Stimulated activated CD4-positive, alpha-beta T cell treated with anti-CD3 and anti-CD28 coated beads, Interleukin-12 subunit alpha, Interleukin-12 subunit beta, amount 100 ng/mL, for 24 hours (primary cell): Measurements from ENCODE around the gene MOB2.
"Not testable (repeated sequence)": the region's sequence is repeated elsewhere in the genome, so short reads cannot be mapped to it uniquely, and the experiment has no call there.

Experiments used
- DNase-seq, 2 experiments: peaks; one replicate each; pipeline ENCODE4 v3.0.0-alpha.2; 2020; ENCODE audit warnings: low read depth in 2 of 2

MOB2 gene

GRCh38 chr11:1517117-1518005 lies 30.8 kb upstream of the MOB2 start:
- no peak for DNase-seq

- no peak for DNase-seq
Observed at GRCh38 chr11:1516273-1517067, 29.9 kb upstream of the MOB2 start.

GRCh38 chr11:1515082-1516060 lies 28.8 kb upstream of the MOB2 start:
- peak; percentile 47 to 74 for DNase-seq

GRCh38 chr11:1514336-1515061 lies 27.9 kb upstream of the MOB2 start:
- DNase-seq = no peak

- no peak for DNase-seq
Observed at GRCh38 chr11:1513326-1514296, 27.0 kb upstream of the MOB2 start.

- DNase-seq = not testable (repeated sequence)
Observed at GRCh38 chr11:1512531-1513258, 26.1 kb upstream of the MOB2 start.

GRCh38 chr11:1511937-1512496 lies 25.4 kb upstream of the MOB2 start:
- DNase-seq = no peak

- DNase-seq = no peak
Observed at GRCh38 chr11:1510928-1511327, 24.3 kb upstream of the MOB2 start.

- not testable (repeated sequence) for DNase-seq
Observed at GRCh38 chr11:1510351-1510750, 23.8 kb upstream of the MOB2 start.

- DNase-seq = no peak
Observed at GRCh38 chr11:1509626-1510255, 23.2 kb upstream of the MOB2 start.

- no peak for DNase-seq
Observed at GRCh38 chr11:1508986-1509385, 22.4 kb upstream of the MOB2 start.

GRCh38 chr11:1508491-1508891 lies 21.9 kb upstream of the MOB2 start:
- no peak for DNase-seq

GRCh38 chr11:1507381-1508140 lies 21.0 kb upstream of the MOB2 start:
- no peak for DNase-seq

- no peak for DNase-seq
Observed at GRCh38 chr11:1506981-1507380, 20.4 kb upstream of the MOB2 start.

- no peak for DNase-seq
Observed at GRCh38 chr11:1505480-1505879, 18.9 kb upstream of the MOB2 start.

- DNase-seq = no peak
Observed at GRCh38 chr11:1504581-1505290, 18.2 kb upstream of the MOB2 start.

- no peak for DNase-seq
Observed at GRCh38 chr11:1504138-1504537, 17.6 kb upstream of the MOB2 start.
